CD4-positive, CD25-positive, alpha-beta regulatory T cell (primary cell): ENCODE data around the gene PIK3AP1. TPM values are rescaled to one million over a fixed set of nuclear protein-coding genes. Genes with fewer than 3 reads are reported as not detected.

Source experiments
- ATAC-seq, 2 donors: fragments of 150-1000 bp; cut with Tn5 transposase; one replicate each; pipeline ENCODE4 v1.10.0; 2021; ENCODE audit warnings: low read depth in 2 of 2, moderate number of reproducible peaks in 2 of 2, moderate library complexity in 1 of 2
- DNase-seq, 3 donors: peaks; one replicate each; pipeline versions ENCODE4 v3.0.0 to v3.0.0-alpha.2; 2012 to 2022; ENCODE audit warnings: mixed read lengths in 1 of 3
- H3K27ac ChIP-seq: one replicate; pipeline ENCODE4 v1.7.0; 2013; ENCODE audit warnings: mild to moderate bottlenecking, low read length; ENCODE audit not compliant: insufficient read depth, poor library complexity, severe bottlenecking
- H3K27me3 ChIP-seq: one replicate; pipeline ENCODE4 v1.7.0; 2013; ENCODE audit warnings: low read length; ENCODE audit not compliant: control insufficient read depth, insufficient read depth
- H3K36me3 ChIP-seq: one replicate; pipeline ENCODE4 v1.7.0; 2013; ENCODE audit warnings: mild to moderate bottlenecking, low read length, moderate library complexity; ENCODE audit not compliant: control insufficient read depth, insufficient read depth
- H3K4me1 ChIP-seq: 2 replicates; pipeline ENCODE4 v1.7.0; 2013; ENCODE audit warnings: mild to moderate bottlenecking, low read length; ENCODE audit not compliant: insufficient read depth, control insufficient read depth, poor library complexity, severe bottlenecking
- H3K4me3 ChIP-seq: one replicate; pipeline ENCODE4 v1.7.0; 2013; ENCODE audit warnings: low read depth, mild to moderate bottlenecking, low read length, moderate library complexity
- H3K9me3 ChIP-seq, 2 experiments: 1 replicate in 1 of 2; 2 replicates in 1 of 2; pipeline ENCODE4 v1.7.0; 2013; ENCODE audit warnings: low read length in 2 of 2, mild to moderate bottlenecking in 1 of 2, moderate library complexity in 1 of 2; ENCODE audit not compliant: control insufficient read depth in 2 of 2
- H3K27ac Mint-ChIP-seq, 3 donors: one replicate each; pipeline ENCODE4 v1.8.0; 2020 to 2022; ENCODE audit warnings: mild to moderate bottlenecking in 3 of 3, mixed read lengths in 3 of 3, moderate library complexity in 2 of 3
- H3K27me3 Mint-ChIP-seq: one replicate; pipeline ENCODE4 v1.8.0; 2022; ENCODE audit warnings: mild to moderate bottlenecking, mixed read lengths
- H3K36me3 Mint-ChIP-seq: one replicate; pipeline ENCODE4 v1.8.0; 2020; ENCODE audit warnings: mixed read lengths
- H3K4me1 Mint-ChIP-seq, 4 donors: one replicate each; pipeline ENCODE4 v1.8.0; 2020 to 2022; ENCODE audit warnings: mixed read lengths in 4 of 4, mild to moderate bottlenecking in 1 of 4
- H3K4me3 Mint-ChIP-seq, 4 donors: one replicate each; pipeline ENCODE4 v1.8.0; 2020 to 2022; ENCODE audit warnings: mild to moderate bottlenecking in 4 of 4, mixed read lengths in 4 of 4, moderate library complexity in 3 of 4
- H3K9me3 Mint-ChIP-seq, 7 donors: one replicate each; pipeline ENCODE4 v1.8.0; 2020 to 2022; ENCODE audit warnings: mixed read lengths in 7 of 7, mild to moderate bottlenecking in 3 of 7, moderate library complexity in 2 of 7
- polyA plus RNA-seq, 4 donors: library from polyadenylated mRNA; unstranded; fragments of 300-500 nt; fragmentation: Illumina TruSeq; gene quantifications; one replicate each; pipeline ENCODE4 v1.2.3, GENCODE V29; 2021
- total RNA-seq: library from RNA; stranded (reverse); gene quantifications from one replicate; pipeline ENCODE4 v1.2.3, GENCODE V29; 2022

The PIK3AP1 gene
- total and polyA plus RNA-seq, 5 donors from 2014 or later, result 0.92 to 3.5 (median 1.7) TPM

DNA sequence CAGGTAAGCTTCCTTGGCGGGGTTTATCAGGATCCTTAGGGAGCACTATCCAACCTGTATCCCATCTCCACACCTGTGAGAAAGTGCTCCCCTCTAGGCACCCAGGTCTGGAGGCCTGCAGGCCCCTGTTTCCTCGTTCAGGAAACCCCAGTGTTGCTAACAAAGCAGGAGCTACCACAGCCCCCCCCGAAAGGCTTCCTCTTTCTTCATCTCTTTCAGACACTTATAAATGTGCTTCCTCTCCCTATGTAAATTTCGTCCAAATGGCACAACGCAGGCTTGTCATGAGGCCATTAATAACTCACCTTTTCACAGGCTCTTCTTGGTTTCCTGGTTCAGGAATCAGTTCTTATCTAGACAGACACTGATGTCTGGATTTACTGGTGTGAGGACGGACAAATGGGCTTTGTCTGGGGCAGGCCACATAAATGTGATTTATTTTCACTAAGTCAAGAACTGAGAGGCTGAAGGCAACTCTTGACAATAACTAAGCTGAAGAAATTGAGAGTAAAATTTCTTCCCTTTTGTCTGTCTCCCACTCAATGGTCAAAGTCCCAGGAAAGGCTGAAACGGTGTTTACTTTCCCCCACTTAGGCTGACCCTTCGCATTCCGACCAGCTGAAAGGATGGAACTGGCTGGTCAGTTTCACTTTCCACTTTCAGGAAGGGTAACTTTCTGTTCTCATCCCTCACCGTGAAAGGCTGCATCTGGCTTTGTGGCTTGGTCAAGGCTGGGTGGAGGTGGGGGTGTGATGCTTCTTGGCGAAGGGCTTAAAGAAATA is 46.8 kb downstream of the PIK3AP1 start:
- Histone ChIP-seq H3K27ac (no peak overlapping the region), H3K27me3 (no peaks in the 10 kb centered on the region), H3K9me3 (no peaks in the 10 kb centered on the region), H3K4me3 (no peak overlapping the region), H3K36me3 (no peaks in the 10 kb centered on the region), H3K4me1 (no peaks in the 10 kb centered on the region)
- DNase-seq, result no peak
- peak overlapping the region in 2 of 3 donors; percentile 5 to 75 for H3K27ac Mint-ChIP-seq
- peaks cover 0 to 2% (median 0%) of the 10 kb centered on the region in 7 donors for H3K9me3 Mint-ChIP-seq
- peak overlapping the region in 1 of 4 donors; percentile 38 for H3K4me3 Mint-ChIP-seq
- peak; percentile 31 to 46 for ATAC-seq
- no peaks in the 10 kb centered on the region for H3K27me3 Mint-ChIP-seq
- peaks cover 0 to 3% (median 0%) of the 10 kb centered on the region in 4 donors for H3K4me1 Mint-ChIP-seq
- peaks cover 1% of the 10 kb centered on the region for H3K36me3 Mint-ChIP-seq

DNA sequence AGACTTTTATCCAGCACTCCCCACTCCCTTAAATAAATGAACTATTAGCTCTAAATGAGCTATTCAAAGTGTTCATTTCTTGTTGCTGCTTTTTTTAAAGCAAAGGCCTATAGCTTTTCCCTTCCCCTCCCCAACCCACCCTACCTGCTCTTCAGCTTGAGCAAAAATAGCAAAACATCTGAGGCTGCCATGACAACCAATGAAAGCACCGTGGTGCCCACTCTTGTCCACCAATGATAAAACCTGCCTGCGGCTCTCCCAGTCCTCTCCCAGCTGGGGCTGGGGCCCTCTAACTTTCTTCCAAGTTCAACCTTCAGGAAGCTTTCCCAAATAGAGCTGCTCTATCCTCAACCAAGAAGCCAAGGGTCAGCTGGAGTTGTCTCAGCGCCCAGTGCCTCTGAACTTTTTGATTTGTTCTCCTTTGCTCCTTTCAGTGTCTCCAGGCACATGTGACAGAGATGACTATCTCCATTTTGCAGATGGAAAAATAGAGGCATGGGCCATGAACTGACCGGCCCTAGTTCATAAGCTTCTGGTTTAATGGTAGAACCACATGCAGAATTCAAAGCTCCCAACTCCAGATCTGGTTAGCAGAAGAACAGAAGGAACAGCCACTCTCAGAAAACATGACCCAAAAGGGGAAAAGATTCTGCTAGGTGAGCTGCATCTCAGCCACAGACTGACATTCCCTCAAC is 47.7 kb downstream of the PIK3AP1 start:
- DNase-seq (no peak), ATAC-seq (no peak)
- Histone ChIP-seq H3K9me3 (no peaks in the 10 kb centered on the region), H3K4me3 (no peak overlapping the region), H3K4me1 (no peaks in the 10 kb centered on the region), H3K27ac (no peak overlapping the region), H3K27me3 (no peaks in the 10 kb centered on the region), H3K36me3 (no peaks in the 10 kb centered on the region)
- Mint-ChIP-seq H3K9me3 (peaks cover 0 to 2% (median 0%) of the 10 kb centered on the region in 7 donors), H3K36me3 (peaks cover 4% of the 10 kb centered on the region), H3K27me3 (no peaks in the 10 kb centered on the region), H3K4me1 (peaks cover 0 to 3% (median 0%) of the 10 kb centered on the region in 4 donors), H3K4me3 (no peak overlapping the region), H3K27ac (peak overlapping the region in 1 of 3 donors; percentile 87)

DNA sequence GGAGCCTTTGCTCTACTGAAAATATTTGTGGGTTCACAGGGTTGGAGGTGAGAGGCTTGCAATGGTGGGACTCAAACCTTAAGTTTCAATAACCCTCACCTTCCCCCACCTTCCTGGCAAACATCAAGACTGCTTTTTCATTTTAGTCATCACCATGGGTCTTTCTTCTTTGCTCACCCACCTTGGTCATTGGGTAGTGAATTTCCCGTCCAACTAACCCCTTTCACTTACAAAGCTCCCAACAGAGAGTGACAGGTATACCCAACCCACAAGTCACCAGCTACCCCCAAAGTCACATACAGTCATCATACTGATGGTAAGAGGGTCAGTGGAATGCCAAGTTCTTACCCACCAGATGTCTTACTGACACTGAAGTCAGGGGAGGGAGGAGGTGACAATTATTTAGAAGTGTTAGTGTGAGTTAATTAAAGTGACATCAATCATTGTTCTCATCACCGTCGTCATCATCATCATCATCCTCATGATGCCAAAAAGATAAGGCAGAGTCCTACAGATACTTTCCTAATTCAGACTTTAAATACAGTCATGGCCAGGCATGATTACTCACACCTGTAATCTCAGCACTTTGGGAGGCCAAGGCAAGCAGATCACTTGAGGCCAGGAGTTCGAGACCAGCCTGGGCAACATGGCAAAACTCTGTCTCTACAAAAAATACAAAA is 49.0 kb downstream of the PIK3AP1 start:
- Mint-ChIP-seq H3K27me3 (no peaks in the 10 kb centered on the region), H3K36me3 (peaks cover 4% of the 10 kb centered on the region), H3K4me3 (peak overlapping the region in 1 of 4 donors; percentile 32), H3K27ac (peak overlapping the region in 1 of 3 donors; percentile 39), H3K9me3 (peaks cover 0 to 2% (median 0%) of the 10 kb centered on the region in 7 donors), H3K4me1 (peaks cover 0 to 3% (median 0%) of the 10 kb centered on the region in 4 donors)
- H3K27ac ChIP-seq, result no peak overlapping the region
- no peak overlapping the region for H3K4me3 ChIP-seq
- H3K36me3 ChIP-seq, result no peaks in the 10 kb centered on the region
- no peak for ATAC-seq
- no peaks in the 10 kb centered on the region for H3K27me3 ChIP-seq
- H3K9me3 ChIP-seq, result no peaks in the 10 kb centered on the region
- no peaks in the 10 kb centered on the region for H3K4me1 ChIP-seq
- DNase-seq, result no peak

DNA sequence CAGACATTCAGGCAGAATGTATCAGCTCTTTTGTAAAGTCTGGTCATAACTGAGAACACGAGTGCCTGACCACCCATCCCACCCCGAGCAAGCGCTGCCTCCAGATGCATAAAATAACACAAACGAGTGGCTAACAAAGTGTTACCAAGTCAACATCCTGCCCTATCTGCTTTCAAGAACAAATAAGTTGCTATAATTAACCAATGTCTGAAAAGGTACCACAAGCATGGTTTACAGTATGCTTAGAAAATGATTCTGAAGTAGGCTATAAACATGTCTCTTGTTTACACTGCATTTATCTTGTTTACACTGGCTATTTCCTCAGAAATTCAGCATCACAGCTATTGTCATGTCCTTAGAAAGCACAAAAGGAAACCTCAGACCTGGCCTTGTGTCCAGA is 49.5 kb downstream of the PIK3AP1 start:
- Mint-ChIP-seq H3K27me3 (no peaks in the 10 kb centered on the region), H3K27ac (no peak overlapping the region), H3K36me3 (peaks cover 4% of the 10 kb centered on the region), H3K9me3 (peaks cover 0 to 2% (median 0%) of the 10 kb centered on the region in 7 donors), H3K4me3 (peak overlapping the region in 1 of 4 donors; percentile 32), H3K4me1 (peaks cover 0 to 3% (median 0%) of the 10 kb centered on the region in 4 donors)
- H3K4me3 ChIP-seq, result no peak overlapping the region
- DNase-seq (no peak), ATAC-seq (no peak)
- H3K36me3 ChIP-seq, result no peaks in the 10 kb centered on the region
- no peaks in the 10 kb centered on the region for H3K9me3 ChIP-seq
- no peaks in the 10 kb centered on the region for H3K27me3 ChIP-seq
- H3K4me1 ChIP-seq, result no peaks in the 10 kb centered on the region
- H3K27ac ChIP-seq, result no peak overlapping the region

DNA sequence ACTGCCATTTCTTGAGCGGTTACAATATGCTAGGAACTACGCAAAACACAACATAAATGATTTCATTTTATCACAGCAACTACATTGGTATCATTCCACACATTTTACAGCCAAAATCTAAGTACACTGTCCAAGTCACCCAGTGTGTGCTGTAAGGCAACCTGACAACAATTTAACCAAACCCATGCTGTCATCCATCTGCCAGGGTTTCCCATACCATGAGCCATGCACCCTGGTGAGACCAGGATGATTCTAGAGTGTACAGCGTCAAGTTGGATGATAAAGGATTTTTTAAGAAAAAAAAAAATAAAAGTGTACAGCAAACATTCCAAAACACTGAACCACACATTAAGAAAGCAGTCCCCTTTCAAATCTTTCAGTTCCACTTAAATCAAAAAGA is 52.9 kb downstream of the PIK3AP1 start:
- DNase-seq (no peak), ATAC-seq (no peak)
- Histone ChIP-seq H3K4me1 (no peaks in the 10 kb centered on the region), H3K36me3 (no peaks in the 10 kb centered on the region), H3K27me3 (no peaks in the 10 kb centered on the region), H3K9me3 (no peaks in the 10 kb centered on the region), H3K4me3 (no peak overlapping the region), H3K27ac (no peak overlapping the region)
- Mint-ChIP-seq H3K27ac (no peak overlapping the region), H3K4me1 (peaks cover 0 to 2% (median 0%) of the 10 kb centered on the region in 4 donors), H3K4me3 (no peak overlapping the region), H3K36me3 (peaks cover 4% of the 10 kb centered on the region), H3K9me3 (no peaks in the 10 kb centered on the region), H3K27me3 (no peaks in the 10 kb centered on the region)

DNA sequence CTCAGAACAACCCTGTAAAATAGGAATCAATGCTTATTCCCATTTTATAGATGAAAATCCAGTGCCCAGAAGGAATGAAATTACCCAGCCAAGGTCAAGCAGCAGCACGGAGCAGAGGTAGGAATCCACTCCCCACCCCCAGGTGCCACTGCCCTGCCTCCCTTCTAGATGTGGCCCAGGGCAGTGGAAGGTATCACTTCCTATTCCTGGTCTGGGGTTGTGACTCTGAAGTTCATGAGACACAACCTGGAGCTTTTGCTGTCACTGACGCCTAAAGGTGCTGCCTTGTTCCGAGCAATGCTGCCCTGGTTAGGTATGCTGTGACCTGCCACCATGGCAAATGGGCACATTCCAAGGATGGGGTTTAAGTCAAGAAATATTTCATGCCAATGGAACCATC is 53.6 kb downstream of the PIK3AP1 start:
- ATAC-seq, result peak in 1 of 2 donors; percentile 48
- Histone ChIP-seq H3K4me3 (no peak overlapping the region), H3K27me3 (no peaks in the 10 kb centered on the region), H3K36me3 (no peaks in the 10 kb centered on the region), H3K9me3 (no peaks in the 10 kb centered on the region), H3K27ac (no peak overlapping the region), H3K4me1 (no peaks in the 10 kb centered on the region)
- peaks cover 0 to 2% (median 0%) of the 10 kb centered on the region in 4 donors for H3K4me1 Mint-ChIP-seq
- no peaks in the 10 kb centered on the region for H3K9me3 Mint-ChIP-seq
- no peak overlapping the region for H3K27ac Mint-ChIP-seq
- H3K27me3 Mint-ChIP-seq, result no peaks in the 10 kb centered on the region
- no peak for DNase-seq
- H3K36me3 Mint-ChIP-seq, result peaks cover 4% of the 10 kb centered on the region
- no peak overlapping the region for H3K4me3 Mint-ChIP-seq

DNA sequence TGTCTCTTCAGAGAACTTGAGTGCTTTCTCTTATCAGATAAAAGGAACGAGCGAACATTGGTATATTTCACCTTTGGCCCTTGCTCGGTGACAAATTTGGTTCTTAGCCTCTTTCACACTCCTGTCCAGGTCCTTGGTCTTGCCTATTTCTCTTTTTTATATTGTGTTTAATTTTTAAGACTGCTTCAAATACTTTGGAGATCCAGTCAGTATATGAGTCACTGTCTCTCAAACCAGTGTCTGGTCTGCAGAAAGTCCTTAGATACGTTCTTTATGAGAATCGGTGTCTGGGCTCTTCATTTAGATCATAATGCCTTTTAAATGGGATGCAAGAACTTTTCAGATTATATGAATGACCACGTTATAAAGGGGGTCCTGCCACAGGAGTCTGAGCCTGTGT is 55.0 kb downstream of the PIK3AP1 start:
- H3K27ac Mint-ChIP-seq, result no peak overlapping the region
- no peak for ATAC-seq
- no peak for DNase-seq
- H3K4me3 ChIP-seq, result no peak overlapping the region
- no peaks in the 10 kb centered on the region for H3K36me3 ChIP-seq
- no peaks in the 10 kb centered on the region for H3K27me3 Mint-ChIP-seq
- H3K9me3 Mint-ChIP-seq, result no peaks in the 10 kb centered on the region
- peaks cover 4% of the 10 kb centered on the region for H3K36me3 Mint-ChIP-seq
- no peak overlapping the region for H3K27ac ChIP-seq
- H3K27me3 ChIP-seq, result no peaks in the 10 kb centered on the region
- no peaks in the 10 kb centered on the region for H3K4me1 ChIP-seq
- H3K9me3 ChIP-seq, result no peaks in the 10 kb centered on the region
- H3K4me1 Mint-ChIP-seq, result peaks cover 0 to 2% (median 0%) of the 10 kb centered on the region in 4 donors
- no peak overlapping the region for H3K4me3 Mint-ChIP-seq
